ENCODE measurements around the gene TMED7. TPM values are rescaled to one million over a fixed set of nuclear protein-coding genes. Genes with fewer than 3 reads are reported as not detected.
A peak's percentile ranks its signal among the peaks of the same experiment; 100 is the strongest.
"Not testable (repeated sequence)": the region's sequence is repeated elsewhere in the genome, so short reads cannot be mapped to it uniquely, and the experiment has no call there.

TMED7 gene
- total RNA-seq = 100 to 1,000 TPM; 127 to 146 TPM

DNA sequence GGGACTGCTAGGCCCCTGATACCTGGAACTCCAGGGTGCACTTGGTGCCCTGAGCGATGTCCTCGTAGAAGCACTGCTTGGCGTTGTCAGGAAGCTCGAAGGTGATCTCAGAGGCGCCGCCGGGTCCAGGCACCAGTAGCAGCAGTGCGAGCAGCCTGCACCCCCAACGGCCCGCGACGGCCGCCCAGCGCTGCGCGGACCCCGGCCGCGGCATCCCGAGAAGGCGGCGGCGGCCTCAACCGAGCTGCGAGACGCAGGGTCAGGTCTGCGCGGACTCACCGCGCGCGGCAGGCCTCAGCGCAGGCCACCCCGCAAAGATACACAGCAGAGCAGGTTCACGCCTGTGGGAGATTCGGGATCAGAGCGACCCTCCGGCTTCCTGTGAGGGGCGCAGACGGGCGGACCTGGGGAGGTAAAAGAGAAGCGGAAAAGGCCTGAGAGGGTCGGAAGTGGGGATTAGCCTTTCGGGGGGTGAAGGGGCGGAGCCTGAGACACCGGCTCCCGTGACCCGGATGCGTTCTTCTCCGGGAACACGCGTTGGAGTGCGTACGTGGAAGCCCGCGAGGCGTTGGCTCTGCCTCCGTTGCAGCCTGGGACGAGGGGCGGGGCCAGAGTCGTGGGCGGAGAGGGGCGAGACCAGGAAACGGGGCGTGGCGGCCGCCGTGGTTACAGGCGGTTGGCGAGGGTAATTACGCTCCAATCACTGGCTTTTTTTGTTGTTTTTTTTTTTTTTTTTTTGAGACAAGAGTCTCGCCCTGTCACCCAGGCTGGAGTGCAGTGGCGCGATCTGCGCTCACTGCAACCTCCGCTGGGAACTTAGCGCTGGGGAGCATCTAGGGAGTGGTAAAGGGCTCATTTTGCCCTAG lies at the start of gene TMED7:
TSS of gene TMED7 (minus strand) at position 458 of the 866 bp plus-strand sequence. CDS start at position 214, 244 bp downstream.
- H3K9me3 ChIP-seq = no peaks in the 10 kb centered on the region
- H3K4me3 ChIP-seq = peak within 1 kb of the TSS; percentile 87
- intact Hi-C loops (cut with DNase I) = no loop called here
- H3K36me3 ChIP-seq = no peaks in the 10 kb centered on the region
- TF ChIP-seq, protein P1, sequence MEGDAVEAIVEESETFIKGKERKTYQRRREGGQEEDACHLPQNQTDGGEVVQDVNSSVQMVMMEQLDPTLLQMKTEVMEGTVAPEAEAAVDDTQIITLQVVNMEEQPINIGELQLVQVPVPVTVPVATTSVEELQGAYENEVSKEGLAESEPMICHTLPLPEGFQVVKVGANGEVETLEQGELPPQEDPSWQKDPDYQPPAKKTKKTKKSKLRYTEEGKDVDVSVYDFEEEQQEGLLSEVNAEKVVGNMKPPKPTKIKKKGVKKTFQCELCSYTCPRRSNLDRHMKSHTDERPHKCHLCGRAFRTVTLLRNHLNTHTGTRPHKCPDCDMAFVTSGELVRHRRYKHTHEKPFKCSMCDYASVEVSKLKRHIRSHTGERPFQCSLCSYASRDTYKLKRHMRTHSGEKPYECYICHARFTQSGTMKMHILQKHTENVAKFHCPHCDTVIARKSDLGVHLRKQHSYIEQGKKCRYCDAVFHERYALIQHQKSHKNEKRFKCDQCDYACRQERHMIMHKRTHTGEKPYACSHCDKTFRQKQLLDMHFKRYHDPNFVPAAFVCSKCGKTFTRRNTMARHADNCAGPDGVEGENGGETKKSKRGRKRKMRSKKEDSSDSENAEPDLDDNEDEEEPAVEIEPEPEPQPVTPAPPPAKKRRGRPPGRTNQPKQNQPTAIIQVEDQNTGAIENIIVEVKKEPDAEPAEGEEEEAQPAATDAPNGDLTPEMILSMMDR (IDR thresholded peaks at IDR 0.05) = no peak
- H3K27ac ChIP-seq = peak within 1 kb of the TSS; percentile 91
- no peaks in the 10 kb centered on the region for H3K27me3 ChIP-seq
- H3K9ac ChIP-seq (ENCODE audit: low read depth in 2 of 2, low read length in 2 of 2) = peak within 1 kb of the TSS; percentile 95 to 98
- DNase-seq = peak; percentile 100
- peaks cover 12% of the 10 kb centered on the region for H3K4me1 ChIP-seq

DNA sequence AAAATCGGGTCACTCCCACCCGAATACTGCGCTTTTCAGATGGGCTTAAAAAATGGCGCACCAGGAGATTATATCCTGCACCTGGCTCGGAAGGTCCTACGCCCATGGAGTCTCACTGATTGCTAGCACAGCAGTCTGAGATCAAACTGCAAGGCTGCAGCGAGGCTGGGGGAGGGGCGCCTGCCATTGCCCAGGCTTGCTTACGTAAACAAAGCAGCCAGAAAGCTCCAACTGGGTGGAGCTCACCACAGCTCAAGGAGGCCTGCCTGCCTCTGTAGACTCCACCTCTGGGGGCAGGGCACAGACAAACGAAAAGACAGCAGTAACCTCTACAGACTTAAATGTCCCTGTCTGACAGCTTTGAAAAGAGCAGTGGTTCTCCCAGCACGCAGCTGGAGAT lies 48.9 kb upstream of the TMED7 start:
- intact Hi-C loops (cut with DNase I); H3K36me3 ChIP-seq; H3K9me3 ChIP-seq; H3K27me3 ChIP-seq; H3K9ac ChIP-seq (ENCODE audit: low read depth in 2 of 2, low read length in 2 of 2); H3K4me3 ChIP-seq; DNase-seq; H3K4me1 ChIP-seq; H3K27ac ChIP-seq: not testable (repeated sequence)

DNA sequence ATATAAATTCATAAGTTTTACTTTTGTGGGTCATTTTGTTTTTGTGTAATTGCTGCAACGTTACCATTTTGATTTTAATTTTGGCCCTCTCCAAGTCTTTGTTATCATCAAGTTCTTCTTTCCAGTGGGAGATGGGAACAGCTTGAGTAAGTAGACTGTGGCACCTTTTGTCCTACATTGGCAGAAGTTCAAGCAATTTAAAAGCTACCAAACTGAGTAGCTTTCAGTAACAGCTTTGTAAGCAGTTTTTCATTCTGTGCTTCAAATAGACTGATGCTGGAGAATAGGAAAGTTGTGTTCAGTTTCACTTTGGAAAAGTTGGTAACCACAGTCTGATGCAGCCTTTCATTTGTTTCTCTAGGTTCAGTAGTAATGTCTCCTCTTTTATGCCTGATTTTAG lies 47.8 kb upstream of the TMED7 start:
- H3K36me3 ChIP-seq = no peaks in the 10 kb centered on the region
- H3K9ac ChIP-seq (ENCODE audit: low read depth in 2 of 2, low read length in 2 of 2) = no peak overlapping the region
- H3K4me1 ChIP-seq = no peaks in the 10 kb centered on the region
- H3K27ac ChIP-seq = no peak overlapping the region
- DNase-seq = no peak
- no peak overlapping the region for H3K4me3 ChIP-seq
- intact Hi-C loops (cut with DNase I) = no loop called here
- TF ChIP-seq, protein P1 (IDR thresholded peaks at IDR 0.05) = no peak
- H3K27me3 ChIP-seq = no peaks in the 10 kb centered on the region
- H3K9me3 ChIP-seq = no peaks in the 10 kb centered on the region

- Histone ChIP-seq H3K27ac (no peak overlapping the region), H3K27me3 (no peaks in the 10 kb centered on the region), H3K4me1 (no peaks in the 10 kb centered on the region), H3K9me3 (no peaks in the 10 kb centered on the region), H3K36me3 (no peaks in the 10 kb centered on the region), H3K9ac (ENCODE audit: low read depth in 2 of 2, low read length in 2 of 2) (no peak overlapping the region), H3K4me3 (no peak overlapping the region)
- intact Hi-C loops (cut with DNase I) = no loop called here
- no peak for DNase-seq
- TF ChIP-seq, protein P1 (IDR thresholded peaks at IDR 0.05) = no peak
These were observed 46.1 kb upstream of the TMED7 start for GRCh38 chr5:115671939-115672338.

GRCh38 chr5:115666023-115666422 lies 40.2 kb upstream of the TMED7 start:
- H3K9ac ChIP-seq (ENCODE audit: low read depth in 2 of 2, low read length in 2 of 2) = no peak overlapping the region
- no peak overlapping the region for H3K27ac ChIP-seq
- intact Hi-C loops (cut with DNase I) = no loop called here
- H3K9me3 ChIP-seq = no peaks in the 10 kb centered on the region
- H3K4me1 ChIP-seq = no peaks in the 10 kb centered on the region
- no peak for DNase-seq
- H3K4me3 ChIP-seq = no peak overlapping the region
- TF ChIP-seq, protein P1 (IDR thresholded peaks at IDR 0.05) = no peak
- no peaks in the 10 kb centered on the region for H3K27me3 ChIP-seq
- no peaks in the 10 kb centered on the region for H3K36me3 ChIP-seq

GRCh38 chr5:115661563-115661962 lies 35.7 kb upstream of the TMED7 start:
- Histone ChIP-seq H3K9ac (ENCODE audit: low read depth in 2 of 2, low read length in 2 of 2) (no peak overlapping the region), H3K27me3 (no peaks in the 10 kb centered on the region), H3K4me1 (no peaks in the 10 kb centered on the region), H3K4me3 (no peak overlapping the region), H3K36me3 (no peaks in the 10 kb centered on the region), H3K9me3 (no peaks in the 10 kb centered on the region), H3K27ac (no peak overlapping the region)
- DNase-seq = no peak
- TF ChIP-seq, protein P1 (IDR thresholded peaks at IDR 0.05) = no peak
- intact Hi-C loops (cut with DNase I) = no loop called here

Data from colonic mucosa (tissue), 4 donors.